NB4 (cell line): ENCODE measurements around the gene KRT7.

Experiments
- DNase-seq: peaks from one replicate; pipeline ENCODE4 v3.0.0; 2010; ENCODE audit warnings: low read depth
- H3K4me3 ChIP-seq: one replicate; pipeline ENCODE4 v1.5.1; 2011; ENCODE audit warnings: mild to moderate bottlenecking, low read depth, low read length, moderate library complexity
- MYC ChIP-seq: IDR thresholded peaks from 2 replicates; pipeline ENCODE4 v1.6.1; 2011; ENCODE audit warnings: low read depth, low read length
- POLR2A ChIP-seq: IDR thresholded peaks from 2 replicates; pipeline ENCODE4 v1.6.1; 2011; ENCODE audit warnings: mild to moderate bottlenecking; ENCODE audit not compliant: insufficient read length; ENCODE audit errors: extremely low read depth
- TF ChIP-seq, protein P1 (sequence below): IDR thresholded peaks from 2 replicates; pipeline ENCODE4 v1.6.1; 2011; ENCODE audit warnings: low read depth, low read length
- TF ChIP-seq, protein P2 (sequence below): IDR thresholded peaks from one replicate; pipeline ENCODE4 v1.5.1; 2012; ENCODE audit warnings: low read depth, low read length

Gene KRT7

DNA sequence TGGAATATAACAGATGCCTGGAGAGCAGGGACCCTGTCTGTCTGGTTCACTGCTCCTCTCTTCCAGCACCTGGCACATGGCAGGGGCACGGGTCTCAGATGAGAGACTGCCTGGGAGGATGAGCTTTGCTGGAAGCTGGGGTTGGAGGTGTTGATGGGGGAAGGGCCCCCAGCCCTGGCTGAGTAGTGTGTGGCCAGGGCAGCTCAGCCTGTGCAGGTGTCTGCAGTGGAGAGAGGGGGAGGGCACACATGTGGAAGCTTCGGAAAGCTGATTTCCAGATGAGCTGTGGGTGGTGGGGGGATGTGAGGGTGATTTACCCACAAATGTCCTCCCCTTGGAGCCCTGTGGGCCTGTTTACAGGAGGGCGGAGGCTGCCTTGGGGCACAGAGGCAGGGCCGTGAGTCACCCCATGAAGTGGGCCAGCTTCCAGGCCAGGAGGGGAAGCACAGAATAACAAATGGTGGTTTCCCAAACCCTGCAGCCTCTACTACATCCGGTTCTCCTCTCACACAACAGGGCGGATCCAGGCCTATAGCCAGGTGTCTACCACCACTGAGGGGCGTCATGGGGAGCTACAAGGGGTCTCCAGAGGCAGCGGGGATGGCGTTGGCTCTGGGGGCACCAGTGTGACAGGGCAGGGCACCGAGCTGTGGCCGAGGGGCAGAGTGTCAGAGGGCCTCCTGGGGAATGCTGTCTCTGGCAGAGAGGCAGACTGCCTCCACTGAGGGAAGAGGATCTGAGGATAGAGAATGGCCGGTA, 11.0 kb downstream of the KRT7 start:
- no peak overlapping the region for H3K4me3 ChIP-seq
- peak; percentile 95 for DNase-seq
- TF ChIP-seq, protein P1, sequence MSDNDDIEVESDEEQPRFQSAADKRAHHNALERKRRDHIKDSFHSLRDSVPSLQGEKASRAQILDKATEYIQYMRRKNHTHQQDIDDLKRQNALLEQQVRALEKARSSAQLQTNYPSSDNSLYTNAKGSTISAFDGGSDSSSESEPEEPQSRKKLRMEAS: no peak
- TF ChIP-seq MYC: no peak
- TF ChIP-seq, protein P2, sequence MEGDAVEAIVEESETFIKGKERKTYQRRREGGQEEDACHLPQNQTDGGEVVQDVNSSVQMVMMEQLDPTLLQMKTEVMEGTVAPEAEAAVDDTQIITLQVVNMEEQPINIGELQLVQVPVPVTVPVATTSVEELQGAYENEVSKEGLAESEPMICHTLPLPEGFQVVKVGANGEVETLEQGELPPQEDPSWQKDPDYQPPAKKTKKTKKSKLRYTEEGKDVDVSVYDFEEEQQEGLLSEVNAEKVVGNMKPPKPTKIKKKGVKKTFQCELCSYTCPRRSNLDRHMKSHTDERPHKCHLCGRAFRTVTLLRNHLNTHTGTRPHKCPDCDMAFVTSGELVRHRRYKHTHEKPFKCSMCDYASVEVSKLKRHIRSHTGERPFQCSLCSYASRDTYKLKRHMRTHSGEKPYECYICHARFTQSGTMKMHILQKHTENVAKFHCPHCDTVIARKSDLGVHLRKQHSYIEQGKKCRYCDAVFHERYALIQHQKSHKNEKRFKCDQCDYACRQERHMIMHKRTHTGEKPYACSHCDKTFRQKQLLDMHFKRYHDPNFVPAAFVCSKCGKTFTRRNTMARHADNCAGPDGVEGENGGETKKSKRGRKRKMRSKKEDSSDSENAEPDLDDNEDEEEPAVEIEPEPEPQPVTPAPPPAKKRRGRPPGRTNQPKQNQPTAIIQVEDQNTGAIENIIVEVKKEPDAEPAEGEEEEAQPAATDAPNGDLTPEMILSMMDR: no peak
- TF ChIP-seq POLR2A: no peak

DNA sequence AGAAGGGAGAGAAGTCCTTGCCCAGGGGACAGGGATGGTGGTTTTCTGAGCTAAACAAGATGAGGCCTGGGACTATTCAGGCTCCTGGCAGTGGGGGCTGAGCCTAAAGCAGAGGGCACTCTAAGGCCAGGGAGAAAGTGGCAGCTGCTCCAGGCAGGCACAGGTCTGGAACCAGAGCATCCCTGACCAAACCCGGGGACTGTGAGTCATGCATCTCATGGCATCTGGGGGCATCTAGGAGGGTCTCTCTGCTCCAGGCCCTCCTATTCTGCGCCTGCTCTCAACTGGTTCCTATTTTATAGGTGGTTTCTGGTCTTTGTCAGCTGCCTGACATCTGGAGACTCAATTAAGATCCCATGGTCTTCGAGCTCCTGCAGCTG, 11.6 kb downstream of the KRT7 start:
- H3K4me3 ChIP-seq: no peak overlapping the region
- DNase-seq: no peak
- no peak for TF ChIP-seq POLR2A
- TF ChIP-seq, protein P1: no peak
- TF ChIP-seq MYC: no peak
- TF ChIP-seq, protein P2: no peak

DNA sequence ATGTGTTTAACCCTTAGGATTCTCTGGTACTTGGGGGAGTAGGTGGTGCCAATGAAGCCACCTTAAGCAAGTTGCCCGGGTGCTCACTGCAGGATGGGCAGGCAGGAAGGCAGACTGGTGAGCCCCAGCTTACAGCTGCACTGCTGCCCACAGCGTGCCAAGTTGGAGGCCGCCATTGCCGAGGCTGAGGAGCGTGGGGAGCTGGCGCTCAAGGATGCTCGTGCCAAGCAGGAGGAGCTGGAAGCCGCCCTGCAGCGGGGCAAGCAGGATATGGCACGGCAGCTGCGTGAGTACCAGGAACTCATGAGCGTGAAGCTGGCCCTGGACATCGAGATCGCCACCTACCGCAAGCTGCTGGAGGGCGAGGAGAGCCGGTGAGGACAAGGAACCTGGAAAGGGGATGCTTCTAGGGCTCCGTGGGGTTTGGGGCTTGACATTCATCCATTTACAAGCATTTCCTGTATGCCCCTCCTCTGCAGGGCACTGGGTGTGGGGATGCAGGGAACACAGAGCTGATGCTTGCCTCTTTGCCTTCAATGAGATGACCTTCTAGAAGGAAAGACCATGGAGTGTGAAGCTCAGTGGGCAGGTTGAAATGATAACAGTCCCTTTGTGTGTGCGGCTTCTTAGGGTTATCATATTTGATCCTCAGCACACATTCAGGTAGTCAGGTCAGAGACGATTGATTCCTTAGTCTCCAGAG, 12.4 kb downstream of the KRT7 start:
- no peak overlapping the region for H3K4me3 ChIP-seq
- TF ChIP-seq, protein P2: no peak
- TF ChIP-seq, protein P1: no peak
- TF ChIP-seq POLR2A (no peak), MYC (no peak)
- DNase-seq: no peak

DNA sequence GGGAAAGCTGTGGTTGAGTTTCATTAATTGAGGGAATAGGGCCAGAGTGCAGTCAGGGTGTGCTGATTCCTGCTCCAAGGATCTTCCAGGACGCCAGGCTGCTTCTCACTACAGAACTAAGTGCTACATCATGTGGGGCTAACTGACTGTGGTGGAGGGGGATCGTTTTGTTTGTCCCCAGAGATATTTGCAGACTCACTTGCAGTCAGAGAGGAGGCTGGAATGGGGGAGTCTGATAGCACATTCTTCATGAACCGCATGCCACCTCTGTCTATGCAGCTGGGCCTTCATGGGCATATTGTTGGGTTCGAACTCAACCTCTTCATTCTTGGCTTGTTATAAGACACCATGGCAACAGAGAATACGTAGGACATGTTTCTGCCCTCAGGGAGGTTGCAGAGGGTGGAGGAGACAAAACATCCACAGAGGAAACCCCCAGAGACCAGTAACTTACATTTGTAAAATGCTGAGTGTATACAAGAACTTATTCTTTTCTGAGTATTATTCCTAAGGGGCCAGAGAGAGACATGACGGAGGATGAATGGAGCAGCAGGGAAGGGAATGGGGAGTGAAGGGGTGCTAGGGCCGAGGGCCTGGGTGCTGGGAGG, 13.0 kb downstream of the KRT7 start:
- TF ChIP-seq, protein P1: no peak
- TF ChIP-seq, protein P2: no peak
- no peak for TF ChIP-seq MYC
- TF ChIP-seq POLR2A: no peak
- DNase-seq: peak; percentile 74
- H3K4me3 ChIP-seq: no peak overlapping the region

DNA sequence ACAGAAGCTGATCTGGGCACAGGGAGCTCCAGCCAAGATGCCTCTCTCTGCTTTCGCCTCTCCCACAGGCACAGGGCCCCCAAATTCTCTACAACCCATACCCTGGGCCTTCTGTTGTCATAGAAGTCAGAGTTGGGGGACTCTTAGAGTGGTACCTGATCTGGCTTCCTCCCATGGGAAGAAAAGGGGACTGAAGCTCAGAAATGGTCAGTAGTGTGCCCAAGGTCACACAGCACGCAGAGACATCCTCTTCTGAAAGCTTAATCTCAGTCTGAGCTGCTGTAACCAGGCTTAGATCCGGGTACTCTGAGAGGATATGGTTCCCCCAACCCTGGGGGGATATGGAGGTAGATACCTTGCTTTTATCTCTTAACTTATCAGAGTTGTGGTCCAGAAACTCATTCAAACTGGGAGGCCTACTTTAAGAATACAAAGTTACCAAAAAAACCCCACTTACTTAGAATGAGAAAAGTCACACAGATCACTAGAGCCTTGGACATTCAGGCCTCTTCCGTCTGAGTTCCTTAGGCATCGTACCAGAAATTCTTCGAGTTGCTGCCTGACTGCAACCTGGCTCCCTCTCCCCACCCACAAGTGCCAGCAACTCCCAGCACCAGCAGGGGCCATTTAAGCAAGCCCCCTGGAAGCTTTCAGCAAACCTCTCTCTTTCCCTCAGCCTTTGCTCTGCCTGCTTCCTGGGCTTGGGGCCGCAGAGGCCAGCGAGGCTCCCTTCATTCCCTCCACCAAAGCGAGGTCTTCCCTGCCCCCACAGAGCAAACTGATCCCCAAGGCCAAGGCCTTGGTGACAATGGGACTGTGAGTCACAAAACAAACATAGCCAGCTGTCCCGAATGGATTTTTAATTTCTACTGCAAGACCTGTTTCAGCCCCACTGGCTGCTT, 13.9 kb downstream of the KRT7 start:
- DNase-seq: peak; percentile 35
- TF ChIP-seq POLR2A: no peak
- TF ChIP-seq, protein P2: no peak
- TF ChIP-seq MYC: no peak
- TF ChIP-seq, protein P1: no peak
- no peak overlapping the region for H3K4me3 ChIP-seq
